Activated T-cell treated with anti-CD3 and anti-CD28 coated beads, Interleukin-2, amount 50 U/mL, for 4 hours (primary cell): ENCODE measurements around the gene REPS2. TPM values are rescaled to one million over a fixed set of nuclear protein-coding genes. Genes with fewer than 3 reads are reported as not detected.

Source experiments
- ATAC-seq, 2 donors: fragments of 200-7000 bp; cut with Tn5 transposase; one replicate each; pipeline ENCODE4 v1.10.0; 2021
- DNase-seq: peaks from one replicate; pipeline ENCODE4 v3.0.0-alpha.2; 2020
- H3K27me3 Mint-ChIP-seq: one replicate; pipeline ENCODE4 v1.8.0; 2021; ENCODE audit warnings: low read depth, mixed read lengths
- H3K36me3 Mint-ChIP-seq: one replicate; pipeline ENCODE4 v1.8.0; 2022; ENCODE audit warnings: mixed read lengths; ENCODE audit not compliant: insufficient read depth
- H3K4me1 Mint-ChIP-seq: one replicate; pipeline ENCODE4 v1.8.0; 2021; ENCODE audit warnings: low read depth, mixed read lengths
- H3K4me3 Mint-ChIP-seq: one replicate; pipeline ENCODE4 v1.8.0; 2021; ENCODE audit warnings: mild to moderate bottlenecking, moderate library complexity, mixed read lengths
- H3K9me3 Mint-ChIP-seq: one replicate; pipeline ENCODE4 v1.8.0; 2021; ENCODE audit warnings: mixed read lengths
- total RNA-seq, 3 donors: library from RNA; stranded (reverse); gene quantifications; one replicate each; pipeline ENCODE4 v1.2.1, GENCODE V29; 2021

REPS2 gene
- total RNA-seq, 3 donors from 2014 or later = 0.03 to 0.05 TPM; not detected in 1

- no peak overlapping the region for H3K4me3 Mint-ChIP-seq
- ATAC-seq (no peak), DNase-seq (no peak)
- H3K9me3 Mint-ChIP-seq = no peaks in the 10 kb centered on the region
- H3K36me3 Mint-ChIP-seq = no peaks in the 10 kb centered on the region
- H3K4me1 Mint-ChIP-seq = peaks cover 3% of the 10 kb centered on the region
- H3K27me3 Mint-ChIP-seq = peaks cover 2% of the 10 kb centered on the region
Observed at GRCh38 chrX:16978193-16978984, 31.9 kb downstream of the REPS2 start.

- Mint-ChIP-seq H3K27me3 (peaks cover 2% of the 10 kb centered on the region), H3K4me1 (peaks cover 3% of the 10 kb centered on the region), H3K9me3 (no peaks in the 10 kb centered on the region), H3K4me3 (no peak overlapping the region), H3K36me3 (no peaks in the 10 kb centered on the region)
- DNase-seq = no peak
- ATAC-seq = no peak
Observed at GRCh38 chrX:16979226-16979625, 32.8 kb downstream of the REPS2 start.

GRCh38 chrX:16981209-16981608, 34.8 kb downstream of the REPS2 start:
- no peaks in the 10 kb centered on the region for H3K36me3 Mint-ChIP-seq
- no peaks in the 10 kb centered on the region for H3K4me1 Mint-ChIP-seq
- no peak overlapping the region for H3K4me3 Mint-ChIP-seq
- H3K9me3 Mint-ChIP-seq = no peaks in the 10 kb centered on the region
- ATAC-seq (no peak), DNase-seq (no peak)
- no peaks in the 10 kb centered on the region for H3K27me3 Mint-ChIP-seq

GRCh38 chrX:16981980-16982379, 35.5 kb downstream of the REPS2 start:
- Mint-ChIP-seq H3K27me3 (no peaks in the 10 kb centered on the region), H3K36me3 (no peaks in the 10 kb centered on the region), H3K4me3 (no peak overlapping the region), H3K9me3 (no peaks in the 10 kb centered on the region), H3K4me1 (no peaks in the 10 kb centered on the region)
- DNase-seq (no peak), ATAC-seq (no peak)

GRCh38 chrX:16983051-16983450, 36.6 kb downstream of the REPS2 start:
- ATAC-seq = no peak
- Mint-ChIP-seq H3K36me3 (no peaks in the 10 kb centered on the region), H3K9me3 (no peaks in the 10 kb centered on the region)

GRCh38 chrX:16985286-16985685, 38.8 kb downstream of the REPS2 start:
- H3K4me3 Mint-ChIP-seq = no peak overlapping the region
- H3K27me3 Mint-ChIP-seq = peaks cover 4% of the 10 kb centered on the region
- H3K9me3 Mint-ChIP-seq = no peaks in the 10 kb centered on the region
- H3K36me3 Mint-ChIP-seq = no peaks in the 10 kb centered on the region
- DNase-seq (no peak), ATAC-seq (no peak)
- no peaks in the 10 kb centered on the region for H3K4me1 Mint-ChIP-seq

More at GRCh38 chrX:16983051-16983450, 36.6 kb downstream of the REPS2 start:
- H3K27me3 Mint-ChIP-seq = no peaks in the 10 kb centered on the region
- no peak overlapping the region for H3K4me3 Mint-ChIP-seq
- H3K4me1 Mint-ChIP-seq = no peaks in the 10 kb centered on the region
- no peak for DNase-seq

- Mint-ChIP-seq H3K4me3 (no peak overlapping the region), H3K9me3 (no peaks in the 10 kb centered on the region), H3K36me3 (no peaks in the 10 kb centered on the region), H3K27me3 (peaks cover 4% of the 10 kb centered on the region), H3K4me1 (no peaks in the 10 kb centered on the region)
- no peak for ATAC-seq
- DNase-seq = no peak
Observed at GRCh38 chrX:16986169-16986568, 39.7 kb downstream of the REPS2 start.

GRCh38 chrX:16989750-16990149, 43.3 kb downstream of the REPS2 start:
- no peak overlapping the region for H3K4me3 Mint-ChIP-seq
- H3K27me3 Mint-ChIP-seq = peaks cover 4% of the 10 kb centered on the region
- no peaks in the 10 kb centered on the region for H3K36me3 Mint-ChIP-seq
- no peaks in the 10 kb centered on the region for H3K4me1 Mint-ChIP-seq
- H3K9me3 Mint-ChIP-seq = no peaks in the 10 kb centered on the region
- ATAC-seq (no peak), DNase-seq (no peak)

- Mint-ChIP-seq H3K27me3 (peaks cover 4% of the 10 kb centered on the region), H3K9me3 (no peaks in the 10 kb centered on the region), H3K4me3 (no peak overlapping the region), H3K36me3 (no peaks in the 10 kb centered on the region), H3K4me1 (no peaks in the 10 kb centered on the region)
- DNase-seq (no peak), ATAC-seq (no peak)
Observed at GRCh38 chrX:16990839-16991238, 44.4 kb downstream of the REPS2 start.

GRCh38 chrX:16992445-16992844, 46.0 kb downstream of the REPS2 start:
- H3K4me3 Mint-ChIP-seq = no peak overlapping the region
- no peak for ATAC-seq
- no peaks in the 10 kb centered on the region for H3K36me3 Mint-ChIP-seq
- peaks cover 5% of the 10 kb centered on the region for H3K27me3 Mint-ChIP-seq
- H3K9me3 Mint-ChIP-seq = no peaks in the 10 kb centered on the region
- DNase-seq = no peak
- no peaks in the 10 kb centered on the region for H3K4me1 Mint-ChIP-seq

- Mint-ChIP-seq H3K27me3 (peaks cover 5% of the 10 kb centered on the region), H3K4me3 (no peak overlapping the region), H3K9me3 (no peaks in the 10 kb centered on the region), H3K4me1 (no peaks in the 10 kb centered on the region), H3K36me3 (no peaks in the 10 kb centered on the region)
- ATAC-seq (no peak), DNase-seq (no peak)
Observed at GRCh38 chrX:16992951-16993350, 46.5 kb downstream of the REPS2 start.

GRCh38 chrX:16993791-16994318, 47.4 kb downstream of the REPS2 start:
- DNase-seq (no peak), ATAC-seq (no peak)
- no peaks in the 10 kb centered on the region for H3K4me1 Mint-ChIP-seq
- no peaks in the 10 kb centered on the region for H3K9me3 Mint-ChIP-seq
- H3K27me3 Mint-ChIP-seq = peaks cover 5% of the 10 kb centered on the region
- no peaks in the 10 kb centered on the region for H3K36me3 Mint-ChIP-seq
- no peak overlapping the region for H3K4me3 Mint-ChIP-seq

- H3K27me3 Mint-ChIP-seq = peaks cover 5% of the 10 kb centered on the region
- no peak for DNase-seq
- H3K9me3 Mint-ChIP-seq = no peaks in the 10 kb centered on the region
- no peaks in the 10 kb centered on the region for H3K4me1 Mint-ChIP-seq
- no peaks in the 10 kb centered on the region for H3K36me3 Mint-ChIP-seq
- ATAC-seq = no peak
- no peak overlapping the region for H3K4me3 Mint-ChIP-seq
Observed at GRCh38 chrX:16994736-16995135, 48.3 kb downstream of the REPS2 start.

- no peak for DNase-seq
Observed at GRCh38 chrX:16997313-16997712, 50.9 kb downstream of the REPS2 start.

GRCh38 chrX:16999275-16999674, 52.8 kb downstream of the REPS2 start:
- Mint-ChIP-seq H3K36me3 (no peaks in the 10 kb centered on the region), H3K4me1 (peaks cover 8% of the 10 kb centered on the region), H3K4me3 (no peak overlapping the region), H3K9me3 (no peaks in the 10 kb centered on the region), H3K27me3 (peaks cover 2% of the 10 kb centered on the region)
- no peak for ATAC-seq
- no peak for DNase-seq

More at GRCh38 chrX:16997313-16997712, 50.9 kb downstream of the REPS2 start:
- Mint-ChIP-seq H3K9me3 (no peaks in the 10 kb centered on the region), H3K36me3 (no peaks in the 10 kb centered on the region), H3K4me1 (no peaks in the 10 kb centered on the region), H3K27me3 (peaks cover 2% of the 10 kb centered on the region), H3K4me3 (no peak overlapping the region)
- ATAC-seq = no peak
